ENCODE measurements around the gene RAB27B. TPM values are rescaled to one million over a fixed set of nuclear protein-coding genes. Genes with fewer than 3 reads are reported as not detected.

Gene RAB27B
- total RNA-seq, 1 experiment from 2014 or later: 1.1 TPM

DNA sequence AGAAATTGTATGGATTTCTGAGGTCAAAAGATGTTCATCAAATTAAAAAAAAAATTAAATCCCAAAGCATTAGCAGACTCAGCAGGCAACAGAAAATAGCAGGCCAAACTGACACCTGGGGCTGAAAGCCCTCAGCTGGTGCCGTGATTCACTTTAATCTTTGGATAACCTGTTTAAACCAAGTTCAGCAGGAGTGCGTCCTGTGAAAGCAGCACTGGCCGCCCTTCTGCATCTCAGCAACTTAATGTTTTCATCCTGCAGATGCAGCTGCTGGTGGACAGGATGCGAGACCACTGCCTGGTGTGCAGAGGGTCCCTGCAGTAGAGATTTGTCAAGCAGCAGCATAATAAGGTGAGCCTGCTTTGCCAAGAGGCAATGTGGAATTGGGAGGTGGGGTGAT lies 89.8 kb downstream of the RAB27B start:
- Histone ChIP-seq H3K9me3 (replicated peaks) (no peaks in the 10 kb centered on the region), H3K27ac (no peak overlapping the region), H3K4me1 (replicated peaks) (no peaks in the 10 kb centered on the region), H3K27me3 (replicated peaks) (no peaks in the 10 kb centered on the region), H3K36me3 (no peaks in the 10 kb centered on the region), H3K4me3 (no peak overlapping the region)
- no peak for DNase-seq (ENCODE audit: low read depth in 1 of 2, low spot score in 2 of 2)

DNA sequence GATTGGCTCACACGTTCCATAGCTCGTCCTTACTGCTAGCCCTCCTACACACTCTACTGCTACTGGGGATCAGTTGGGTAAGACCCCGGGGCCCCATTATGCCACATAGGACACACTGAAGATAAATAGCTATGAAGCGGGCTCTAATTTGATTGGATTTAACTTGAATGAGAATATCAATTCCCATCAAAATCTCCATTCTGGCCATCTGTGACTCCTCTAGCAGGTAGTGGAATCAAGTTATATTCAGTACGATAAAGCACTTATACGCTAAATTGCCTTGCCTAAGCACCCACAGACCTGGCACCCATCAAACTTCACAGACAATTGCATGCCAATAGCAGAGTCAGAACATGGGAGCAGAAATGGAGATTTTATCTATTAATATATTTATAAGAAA lies 91.1 kb downstream of the RAB27B start:
- no peaks in the 10 kb centered on the region for H3K36me3 ChIP-seq
- no peak overlapping the region for H3K4me3 ChIP-seq
- H3K4me1 ChIP-seq (replicated peaks): no peaks in the 10 kb centered on the region
- DNase-seq (ENCODE audit: low read depth in 1 of 2, low spot score in 2 of 2): no peak
- no peaks in the 10 kb centered on the region for H3K27me3 ChIP-seq (replicated peaks)
- no peaks in the 10 kb centered on the region for H3K9me3 ChIP-seq (replicated peaks)
- no peak overlapping the region for H3K27ac ChIP-seq

DNA sequence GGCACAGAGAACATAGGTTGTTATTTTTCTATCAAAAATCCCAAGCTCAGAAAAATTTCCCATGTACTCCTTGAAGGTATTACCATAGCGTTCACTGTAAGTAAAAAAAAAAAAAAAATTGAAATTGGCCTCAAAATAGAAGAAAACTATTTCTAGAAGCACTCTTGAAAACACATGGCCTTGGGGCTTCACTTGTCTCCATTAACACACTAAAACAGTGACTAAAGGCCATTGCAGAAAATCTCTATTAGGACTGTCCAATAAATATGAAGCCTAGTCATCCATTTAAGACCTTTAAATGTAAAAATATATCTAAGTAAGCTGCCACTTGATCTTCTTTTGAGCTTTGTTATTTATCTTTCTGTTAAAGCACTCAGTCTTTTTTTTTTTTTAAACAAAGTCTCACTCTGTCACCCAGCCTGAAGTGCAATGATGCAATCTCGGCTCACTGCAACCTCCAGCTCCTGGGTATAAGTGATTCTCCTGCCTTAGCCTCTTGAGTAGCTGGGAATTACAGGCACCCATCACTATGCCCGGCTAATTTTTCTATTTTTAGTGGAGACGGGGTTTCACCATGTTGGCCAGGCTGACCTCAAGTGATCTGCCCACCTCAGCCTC lies 95.2 kb downstream of the RAB27B start:
- DNase-seq (ENCODE audit: low read depth in 1 of 2, low spot score in 2 of 2): no peak

DNA sequence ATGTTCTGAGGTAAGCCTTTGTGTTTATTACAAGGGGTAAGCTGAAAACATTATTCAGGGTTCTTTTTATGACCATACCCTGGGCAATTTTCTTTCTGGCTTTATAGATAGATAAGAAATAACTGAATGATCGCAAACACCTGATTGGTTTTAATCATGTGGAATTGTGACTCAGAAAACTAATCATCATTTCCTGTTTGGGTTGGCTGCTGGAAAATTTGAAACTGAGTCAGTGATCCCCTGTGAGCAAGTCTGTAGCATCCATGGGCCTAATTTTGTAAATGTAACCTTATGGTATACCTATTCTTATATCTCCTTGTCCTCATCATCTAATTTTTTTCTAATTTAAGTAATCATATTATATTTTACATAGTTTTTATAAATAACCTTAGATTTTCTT lies 96.7 kb downstream of the RAB27B start:
- Histone ChIP-seq H3K27me3 (replicated peaks) (no peaks in the 10 kb centered on the region), H3K27ac (no peak overlapping the region), H3K36me3 (no peaks in the 10 kb centered on the region), H3K4me3 (no peak overlapping the region), H3K4me1 (replicated peaks) (no peaks in the 10 kb centered on the region), H3K9me3 (replicated peaks) (no peaks in the 10 kb centered on the region; the same call in none of the 2 replicates)
- no peak for DNase-seq (ENCODE audit: low read depth in 1 of 2, low spot score in 2 of 2)

More for the DNA sequence above, 95.2 kb downstream of the RAB27B start:
- Histone ChIP-seq H3K9me3 (replicated peaks) (no peaks in the 10 kb centered on the region; the same call in none of the 2 replicates), H3K27me3 (replicated peaks) (no peaks in the 10 kb centered on the region), H3K4me1 (replicated peaks) (no peaks in the 10 kb centered on the region), H3K27ac (no peak overlapping the region), H3K4me3 (no peak overlapping the region), H3K36me3 (no peaks in the 10 kb centered on the region)

DNA sequence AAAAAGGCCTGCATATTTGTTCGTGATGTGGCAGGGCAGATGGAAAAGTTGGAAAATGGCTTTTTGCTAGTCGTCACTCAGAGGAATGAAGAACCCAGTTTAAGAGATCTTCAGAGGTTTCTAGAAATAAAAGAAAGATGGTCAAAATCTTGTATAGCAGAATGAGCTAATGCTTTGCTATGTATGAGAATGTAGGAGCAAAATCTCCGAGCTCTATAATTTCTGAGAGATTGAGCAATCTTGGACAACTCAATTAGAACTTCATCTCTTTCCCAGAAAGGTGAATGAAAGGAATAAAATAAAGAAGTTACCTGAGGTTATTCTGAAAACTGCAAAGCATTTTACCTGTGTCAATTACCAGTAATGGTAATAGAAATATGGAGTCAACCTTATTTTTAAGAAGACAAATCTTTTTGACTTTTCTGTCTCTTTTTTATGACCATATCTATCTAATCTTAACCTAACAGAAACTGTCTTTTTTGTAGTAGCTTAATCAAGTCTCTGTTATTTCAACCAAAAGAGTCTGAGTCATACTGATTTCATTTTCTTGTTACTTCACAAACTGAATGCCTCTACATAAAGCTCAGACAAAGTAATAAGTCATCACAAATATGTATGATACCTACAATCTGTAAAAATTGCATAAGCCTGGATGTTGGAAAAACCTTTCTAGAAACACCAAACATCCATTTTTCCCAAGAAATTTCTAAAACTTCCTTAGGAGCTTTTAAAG lies 98.5 kb downstream of the RAB27B start:
- Histone ChIP-seq H3K9me3 (replicated peaks) (no peaks in the 10 kb centered on the region; the same call in none of the 2 replicates), H3K4me1 (replicated peaks) (no peaks in the 10 kb centered on the region), H3K36me3 (no peaks in the 10 kb centered on the region), H3K27ac (no peak overlapping the region), H3K27me3 (replicated peaks) (no peaks in the 10 kb centered on the region), H3K4me3 (no peak overlapping the region)
- DNase-seq (ENCODE audit: low read depth in 1 of 2, low spot score in 2 of 2): no peak

DNA sequence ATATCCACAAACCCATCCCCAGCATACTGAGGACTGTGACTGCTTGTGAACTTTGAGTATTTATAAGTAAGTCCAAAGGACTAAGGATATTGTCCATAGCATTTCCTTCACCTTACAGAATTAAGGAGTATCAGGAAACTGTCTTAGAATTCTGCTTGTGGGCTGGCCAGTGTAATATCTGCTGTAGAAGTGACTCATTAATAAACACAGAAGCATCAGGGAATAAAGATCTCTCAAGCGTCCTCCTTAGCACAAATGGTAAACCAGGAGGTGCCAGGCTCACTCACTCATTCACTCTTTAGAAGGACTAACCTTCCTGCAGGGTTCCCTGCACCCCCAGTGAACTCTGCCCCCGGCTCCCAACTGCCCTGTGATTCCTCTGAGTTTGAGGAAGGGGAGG lies 100.0 kb downstream of the RAB27B start:
- Histone ChIP-seq H3K27me3 (replicated peaks) (no peaks in the 10 kb centered on the region), H3K36me3 (no peaks in the 10 kb centered on the region), H3K9me3 (replicated peaks) (no peaks in the 10 kb centered on the region; the same call in none of the 2 replicates), H3K4me3 (no peak overlapping the region), H3K27ac (no peak overlapping the region), H3K4me1 (replicated peaks) (no peaks in the 10 kb centered on the region)
- DNase-seq (ENCODE audit: low read depth in 1 of 2, low spot score in 2 of 2): no peak

DNA sequence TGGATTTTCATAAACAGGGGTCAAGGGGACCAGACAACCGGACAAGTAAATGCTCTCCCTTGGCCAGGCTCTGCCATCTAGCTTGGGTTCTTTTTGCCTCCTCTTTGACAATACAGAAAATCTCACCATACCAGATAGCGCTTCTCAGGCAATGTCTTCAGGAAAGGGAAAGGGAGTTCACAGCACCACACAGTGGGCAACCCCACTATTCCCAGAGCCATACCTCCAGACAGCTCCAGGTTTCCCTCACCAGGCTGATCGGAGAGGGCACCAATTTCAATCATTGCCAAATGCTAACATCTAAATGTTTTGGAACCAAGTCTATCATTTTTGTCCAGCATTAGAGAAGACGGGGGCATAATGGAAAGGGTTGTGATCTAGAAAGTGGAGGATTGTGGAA lies 102.9 kb downstream of the RAB27B start:
- Histone ChIP-seq H3K27me3 (replicated peaks) (no peaks in the 10 kb centered on the region), H3K4me3 (no peak overlapping the region), H3K27ac (no peak overlapping the region), H3K36me3 (no peaks in the 10 kb centered on the region), H3K4me1 (replicated peaks) (no peaks in the 10 kb centered on the region), H3K9me3 (replicated peaks) (no peaks in the 10 kb centered on the region; the same call in 1 of the 2 replicates)
- no peak for DNase-seq (ENCODE audit: low read depth in 1 of 2, low spot score in 2 of 2)

DNA sequence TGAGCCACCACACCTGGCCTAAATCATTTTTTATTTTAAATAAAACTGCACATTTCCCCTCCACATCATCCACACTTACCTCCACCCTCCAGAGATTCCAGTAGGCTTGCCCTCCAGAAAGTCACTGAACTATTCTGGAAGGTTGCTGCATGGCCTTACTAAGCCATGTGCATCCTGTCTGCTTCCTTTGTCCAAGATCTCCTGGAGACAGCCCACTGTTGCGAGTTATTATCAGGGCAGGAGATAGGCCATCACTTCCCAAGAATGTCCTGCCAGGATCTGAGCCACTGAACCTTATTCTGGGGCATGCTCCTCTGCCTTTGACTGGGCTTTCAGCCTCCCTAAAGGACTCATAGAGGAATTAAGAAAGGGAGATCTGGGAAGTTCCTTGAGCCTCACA lies 104.2 kb downstream of the RAB27B start:
- H3K4me3 ChIP-seq: no peak overlapping the region
- no peaks in the 10 kb centered on the region for H3K4me1 ChIP-seq (replicated peaks)
- no peaks in the 10 kb centered on the region for H3K9me3 ChIP-seq (replicated peaks)
- no peaks in the 10 kb centered on the region for H3K27me3 ChIP-seq (replicated peaks)
- no peaks in the 10 kb centered on the region for H3K36me3 ChIP-seq
- no peak overlapping the region for H3K27ac ChIP-seq
- DNase-seq (ENCODE audit: low read depth in 1 of 2, low spot score in 2 of 2): no peak

DNA sequence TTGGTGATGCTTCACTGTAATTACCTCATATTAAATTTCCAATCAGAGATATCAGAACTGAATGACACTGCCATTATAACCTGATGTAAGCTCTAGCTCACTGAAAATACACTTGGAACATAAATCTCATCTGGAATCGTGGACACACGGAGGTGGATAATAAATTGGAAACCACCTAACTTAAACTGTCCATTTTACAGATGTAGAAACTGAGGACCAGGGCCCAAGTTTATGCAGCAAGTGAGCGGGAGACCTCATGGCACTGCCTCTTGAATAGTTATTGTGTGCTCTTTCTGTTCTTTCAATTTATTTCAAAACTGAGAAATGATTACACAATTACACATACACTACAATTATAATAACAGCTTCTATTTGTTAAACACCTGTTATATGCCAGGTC lies 110.2 kb downstream of the RAB27B start:
- Histone ChIP-seq H3K9me3 (replicated peaks) (no peaks in the 10 kb centered on the region), H3K27ac (no peak overlapping the region), H3K27me3 (replicated peaks) (no peaks in the 10 kb centered on the region), H3K36me3 (no peaks in the 10 kb centered on the region), H3K4me1 (replicated peaks) (no peaks in the 10 kb centered on the region), H3K4me3 (no peak overlapping the region)
- no peak for DNase-seq (ENCODE audit: low read depth in 1 of 2, low spot score in 2 of 2)

DNA sequence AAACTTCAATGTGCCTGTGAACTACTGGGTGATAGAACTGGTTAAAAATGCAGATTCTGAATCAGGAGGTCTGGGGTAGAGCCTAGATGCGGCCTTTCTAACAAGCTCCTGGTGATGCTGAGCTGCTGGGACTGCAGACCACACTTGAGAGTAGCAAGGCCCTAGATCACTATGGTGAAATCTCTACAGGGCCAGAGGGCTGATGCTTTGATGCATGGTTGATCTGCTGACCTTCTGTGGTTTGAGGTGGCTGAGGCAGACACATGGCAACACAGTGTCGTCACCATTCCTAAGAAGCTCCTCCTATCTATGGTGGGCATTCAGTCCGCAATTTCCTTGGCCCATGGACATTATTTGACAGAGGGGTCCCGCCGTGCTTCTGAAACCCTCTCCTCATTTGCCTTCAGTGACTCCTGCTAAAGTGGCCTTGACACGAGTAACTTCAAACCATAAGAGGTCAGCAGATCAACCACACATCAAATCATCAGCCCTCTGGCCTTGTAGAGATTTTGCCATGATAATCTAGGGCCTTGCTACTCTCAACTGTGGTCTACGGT lies 111.2 kb downstream of the RAB27B start:
- Histone ChIP-seq H3K27me3 (replicated peaks) (no peaks in the 10 kb centered on the region), H3K27ac (no peak overlapping the region), H3K4me3 (no peak overlapping the region), H3K4me1 (replicated peaks) (no peaks in the 10 kb centered on the region), H3K9me3 (replicated peaks) (no peaks in the 10 kb centered on the region), H3K36me3 (no peaks in the 10 kb centered on the region)
- no peak for DNase-seq (ENCODE audit: low read depth in 1 of 2, low spot score in 2 of 2)

DNA sequence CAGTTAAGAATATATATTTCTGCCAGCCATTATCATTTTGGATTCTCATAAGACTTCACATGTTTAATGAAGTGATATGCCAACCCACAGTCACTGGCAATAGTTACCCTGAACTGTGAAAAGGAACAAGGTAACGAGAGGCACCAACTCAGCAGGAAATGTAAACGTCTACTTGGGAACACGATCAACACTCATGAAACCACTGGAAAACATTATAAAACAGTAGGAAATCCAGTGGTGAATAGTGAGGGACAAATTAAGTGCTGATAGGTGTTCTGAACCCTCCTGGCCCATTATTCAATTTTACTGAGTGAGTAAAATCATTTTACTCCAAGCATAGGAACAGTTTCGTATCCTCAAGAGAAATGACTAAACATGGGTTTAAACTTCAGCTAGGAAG lies 113.9 kb downstream of the RAB27B start:
- Histone ChIP-seq H3K9me3 (replicated peaks) (no peaks in the 10 kb centered on the region), H3K27ac (no peak overlapping the region)

DNA sequence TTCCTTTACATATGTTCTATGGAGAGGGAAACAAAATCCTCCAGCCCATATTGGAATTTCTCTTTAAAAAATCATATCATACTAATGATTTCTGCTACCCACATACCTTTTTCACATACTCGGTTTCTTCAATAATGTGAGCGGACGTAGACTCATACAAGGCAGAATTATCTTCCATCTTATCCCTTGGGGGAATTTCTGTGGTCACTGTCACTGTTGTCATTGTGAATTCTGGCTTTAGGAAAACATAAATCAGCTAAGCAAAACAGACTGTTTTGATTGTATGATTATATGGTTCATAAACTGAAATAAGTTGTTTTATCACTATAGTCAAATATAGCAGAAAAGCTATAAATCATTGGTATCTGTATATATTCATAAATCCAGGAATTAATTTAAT lies 114.3 kb downstream of the RAB27B start:
- H3K27ac ChIP-seq: no peak overlapping the region
- H3K27me3 ChIP-seq (replicated peaks): no peaks in the 10 kb centered on the region
- DNase-seq (ENCODE audit: low read depth in 1 of 2, low spot score in 2 of 2): no peak
- H3K9me3 ChIP-seq (replicated peaks): no peaks in the 10 kb centered on the region; the same call in 1 of the 2 replicates
- no peaks in the 10 kb centered on the region for H3K36me3 ChIP-seq
- no peak overlapping the region for H3K4me3 ChIP-seq
- no peaks in the 10 kb centered on the region; the same call in 1 of the 2 replicates for H3K4me1 ChIP-seq (replicated peaks)

More for the DNA sequence above, 113.9 kb downstream of the RAB27B start:
- Histone ChIP-seq H3K4me1 (replicated peaks) (no peaks in the 10 kb centered on the region), H3K27me3 (replicated peaks) (no peaks in the 10 kb centered on the region), H3K36me3 (no peaks in the 10 kb centered on the region), H3K4me3 (no peak overlapping the region)
- DNase-seq (ENCODE audit: low read depth in 1 of 2, low spot score in 2 of 2): no peak

Measured in SJSA1 (cell line).